HepG2 (cell line): Measurements from ENCODE around the gene COLGALT1. TPM values are rescaled to one million over a fixed set of nuclear protein-coding genes. Genes with fewer than 3 reads are reported as not detected.

Experiments used
- CCDC6 ChIP-seq: sonication (generic); formaldehyde crosslinking; IDR thresholded peaks from 2 replicates; pipeline ENCODE4 v1.8.1; 2022; ENCODE audit warnings: mild to moderate bottlenecking, missing genetic modification reagents, moderate library complexity
- DPF2 ChIP-seq: sonication (generic); formaldehyde crosslinking; IDR thresholded peaks from 2 replicates; pipeline ENCODE4 v1.4.0; 2020; ENCODE audit warnings: mild to moderate bottlenecking, low read depth, missing genetic modification reagents, borderline replicate concordance
- EZH2 ChIP-seq: conservative IDR thresholded peaks from 2 replicates; pipeline ENCODE4 v1.6.1; 2012; ENCODE audit warnings: mild to moderate bottlenecking, low read depth, low read length, moderate library complexity
- FOXK2 ChIP-seq: fragments of 450-650 bp; IDR thresholded peaks from 2 replicates; pipeline ENCODE4 v1.6.1; 2016
- GABPA ChIP-seq, 2 experiments: IDR thresholded peaks; 2 replicates each; pipeline ENCODE4 v1.6.1; 2011 to 2016; ENCODE audit warnings: low read depth in 2 of 2, low read length in 1 of 2, missing biosample characterization in 1 of 2, missing genetic modification characterization in 1 of 2
- HOXA9 ChIP-seq: sonication (generic); formaldehyde crosslinking; IDR thresholded peaks from 2 replicates; pipeline ENCODE4 v1.8.1; 2022; ENCODE audit warnings: missing genetic modification reagents, mild to moderate bottlenecking, moderate library complexity, borderline replicate concordance
- RAD21 ChIP-seq: fragments of 450-650 bp; formaldehyde crosslinking; IDR thresholded peaks from 2 replicates; pipeline ENCODE4 v1.5.0; 2020; ENCODE audit warnings: mild to moderate bottlenecking
- RAD51 ChIP-seq: fragments of 450-650 bp; IDR thresholded peaks from 2 replicates; pipeline ENCODE4 v1.6.1; 2016; ENCODE audit warnings: borderline replicate concordance
- RFXAP ChIP-seq: sonication (generic); formaldehyde crosslinking; IDR thresholded peaks from 2 replicates; pipeline ENCODE4 v1.4.0; 2020; ENCODE audit warnings: missing genetic modification reagents, borderline replicate concordance
- SMYD3 ChIP-seq: sonication (generic); formaldehyde crosslinking; IDR thresholded peaks from 2 replicates; pipeline ENCODE4 v1.8.1; 2023; ENCODE audit warnings: mild to moderate bottlenecking, missing genetic modification reagents
- ZNF556 ChIP-seq: sonication (generic); formaldehyde crosslinking; IDR thresholded peaks from 2 replicates; pipeline ENCODE4 v1.4.0; 2020; ENCODE audit warnings: mild to moderate bottlenecking, missing genetic modification reagents, borderline replicate concordance
- ZNF678 ChIP-seq: sonication (generic); formaldehyde crosslinking; IDR thresholded peaks from 2 replicates; pipeline ENCODE4 v1.4.0; 2020; ENCODE audit warnings: mild to moderate bottlenecking, missing genetic modification reagents
- ZNF747 ChIP-seq: sonication (generic); formaldehyde crosslinking; IDR thresholded peaks from 2 replicates; pipeline ENCODE4 v1.8.1; 2023; ENCODE audit warnings: missing genetic modification reagents, mild to moderate bottlenecking, borderline replicate concordance
- polyA plus RNA-seq, 8 experiments: library from polyadenylated mRNA; depleted of rRNA in 3 of 8; stranded (reverse) in 7 of 8; unstranded in 1 of 8; fragments of >200 nt; fragmentation: Illumina TruSeq in 4 of 8; extraction: Trizol in 4 of 8; gene quantifications; 2 replicates each; pipeline versions ENCODE4 v1.2.1 to v1.2.3, GENCODE V29; 2011 to 2016; ENCODE audit warnings: low read depth in 4 of 8, missing spikeins in 1 of 8, mixed read lengths in 1 of 8; ENCODE audit not compliant: insufficient read depth in 1 of 8
- total RNA-seq, 5 experiments: library from RNA; depleted of rRNA; stranded (reverse); fragments of >200 nt; fragmentation: Illumina TruSeq; extraction: Trizol; gene quantifications; 2 replicates each; pipeline ENCODE4 v1.2.3, GENCODE V29; 2016; ENCODE audit warnings: low read depth in 1 of 5
- TF ChIP-seq, protein P1 (sequence below): IDR thresholded peaks from 2 replicates; pipeline ENCODE4 v1.6.1; 2016; ENCODE audit warnings: low read depth
- TF ChIP-seq, protein P2 (sequence below): sonication (generic); formaldehyde crosslinking; IDR thresholded peaks from 2 replicates; pipeline ENCODE4 v1.5.0; 2020; ENCODE audit warnings: mild to moderate bottlenecking, missing genetic modification reagents
- TF ChIP-seq, protein P3 (sequence below): IDR thresholded peaks from 2 replicates; pipeline ENCODE4 v1.6.1; 2012; ENCODE audit warnings: inconsistent platforms
- TF ChIP-seq, protein P4 (sequence below): sonication (generic); formaldehyde crosslinking; IDR thresholded peaks from 2 replicates; pipeline ENCODE4 v1.9.0; 2021; ENCODE audit warnings: missing genetic modification reagents, borderline replicate concordance
- TF ChIP-seq, protein P5 (sequence below): sonication (generic); formaldehyde crosslinking; IDR thresholded peaks from 2 replicates; pipeline ENCODE4 v1.4.0; 2020; ENCODE audit warnings: mild to moderate bottlenecking, missing genetic modification reagents, borderline replicate concordance

Gene COLGALT1
- total and polyA plus RNA-seq, 2 of the 13 experiments (the other 11 are each of a cell fraction or from before 2014, with no cell fraction given): 58.0 to 211 TPM

DNA sequence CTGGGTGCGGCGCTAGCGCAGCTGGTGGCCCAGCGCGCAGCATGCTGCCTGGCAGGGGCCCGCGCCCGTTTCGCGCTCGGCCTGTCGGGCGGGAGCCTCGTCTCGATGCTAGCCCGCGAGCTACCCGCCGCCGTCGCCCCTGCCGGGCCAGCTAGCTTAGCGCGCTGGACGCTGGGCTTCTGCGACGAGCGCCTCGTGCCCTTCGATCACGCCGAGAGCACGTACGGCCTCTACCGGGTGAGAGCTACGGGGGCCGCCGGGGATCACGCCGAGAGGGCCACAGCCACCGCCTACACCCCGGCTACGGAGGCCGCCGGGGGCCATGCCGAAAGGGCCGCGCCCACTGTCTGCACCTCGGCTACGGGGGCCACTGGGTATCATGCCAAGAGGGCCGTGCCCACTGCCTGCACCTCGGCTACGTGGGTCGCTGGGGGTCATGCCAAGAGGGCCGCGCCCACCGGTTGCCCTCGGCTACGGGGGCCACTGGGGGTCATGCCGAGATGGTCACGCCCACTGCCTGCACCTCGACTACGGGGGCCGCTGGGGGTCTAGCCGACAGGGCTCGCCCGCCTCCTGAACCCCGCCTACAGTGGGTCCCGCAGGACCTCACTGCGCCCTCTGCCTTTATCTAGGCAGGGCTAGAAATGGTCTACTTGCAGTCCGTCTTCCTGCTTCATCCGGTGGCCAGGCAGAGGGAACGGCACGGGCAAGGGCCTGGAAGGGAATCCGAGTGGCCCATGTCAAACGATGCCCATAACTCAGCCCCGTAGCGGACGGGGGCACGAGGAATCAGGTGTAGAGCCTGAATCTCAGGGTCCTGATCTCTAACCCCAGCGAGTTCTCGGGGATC lies 43.5 kb upstream of the COLGALT1 start (continued):
- TF ChIP-seq, protein P1, sequence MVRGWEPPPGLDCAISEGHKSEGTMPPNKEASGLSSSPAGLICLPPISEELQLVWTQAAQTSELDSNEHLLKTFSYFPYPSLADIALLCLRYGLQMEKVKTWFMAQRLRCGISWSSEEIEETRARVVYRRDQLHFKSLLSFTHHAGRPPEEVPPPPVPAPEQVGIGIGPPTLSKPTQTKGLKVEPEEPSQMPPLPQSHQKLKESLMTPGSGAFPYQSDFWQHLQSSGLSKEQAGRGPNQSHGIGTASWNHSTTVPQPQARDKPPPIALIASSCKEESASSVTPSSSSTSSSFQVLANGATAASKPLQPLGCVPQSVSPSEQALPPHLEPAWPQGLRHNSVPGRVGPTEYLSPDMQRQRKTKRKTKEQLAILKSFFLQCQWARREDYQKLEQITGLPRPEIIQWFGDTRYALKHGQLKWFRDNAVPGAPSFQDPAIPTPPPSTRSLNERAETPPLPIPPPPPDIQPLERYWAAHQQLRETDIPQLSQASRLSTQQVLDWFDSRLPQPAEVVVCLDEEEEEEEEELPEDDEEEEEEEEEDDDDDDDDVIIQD (CRISPR knock-in tag): 0 out of 2 replicates have a peak, but pooled peaks have one; percentile 33
- TF ChIP-seq SMYD3 (peak; percentile 51; the same call in 1 of the 2 replicates), GABPA (IDR thresholded peaks at IDR 0.05; ENCODE audit: low read depth, low read length) (no peak), GABPA (CRISPR knock-in tag; IDR thresholded peaks at IDR 0.05; ENCODE audit: low read depth) (peak; percentile 51), ZNF678 (peak; percentile 90), EZH2 (no peak), ZNF556 (CRISPR knock-in tag) (peak; percentile 99), RAD21 (CRISPR knock-in tag) (peak; percentile 25), ZNF747 (peak; percentile 90), HOXA9 (0 out of 2 replicates have a peak, but pooled peaks have one; percentile 83), RFXAP (CRISPR knock-in tag) (peak; percentile 30; the same call in 1 of the 2 replicates), RAD51 (no peak), FOXK2 (no peak), CCDC6 (peak; percentile 89; the same call in 1 of the 2 replicates), DPF2 (CRISPR knock-in tag) (peak; percentile 48; the same call in 1 of the 2 replicates)
- TF ChIP-seq, protein P2, sequence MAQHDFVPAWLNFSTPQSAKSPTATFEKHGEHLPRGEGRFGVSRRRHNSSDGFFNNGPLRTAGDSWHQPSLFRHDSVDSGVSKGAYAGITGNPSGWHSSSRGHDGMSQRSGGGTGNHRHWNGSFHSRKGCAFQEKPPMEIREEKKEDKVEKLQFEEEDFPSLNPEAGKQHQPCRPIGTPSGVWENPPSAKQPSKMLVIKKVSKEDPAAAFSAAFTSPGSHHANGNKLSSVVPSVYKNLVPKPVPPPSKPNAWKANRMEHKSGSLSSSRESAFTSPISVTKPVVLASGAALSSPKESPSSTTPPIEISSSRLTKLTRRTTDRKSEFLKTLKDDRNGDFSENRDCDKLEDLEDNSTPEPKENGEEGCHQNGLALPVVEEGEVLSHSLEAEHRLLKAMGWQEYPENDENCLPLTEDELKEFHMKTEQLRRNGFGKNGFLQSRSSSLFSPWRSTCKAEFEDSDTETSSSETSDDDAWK (CRISPR knock-in tag): no peak
- TF ChIP-seq, protein P3, sequence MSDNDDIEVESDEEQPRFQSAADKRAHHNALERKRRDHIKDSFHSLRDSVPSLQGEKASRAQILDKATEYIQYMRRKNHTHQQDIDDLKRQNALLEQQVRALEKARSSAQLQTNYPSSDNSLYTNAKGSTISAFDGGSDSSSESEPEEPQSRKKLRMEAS: peak; percentile 98
- TF ChIP-seq, protein P4, sequence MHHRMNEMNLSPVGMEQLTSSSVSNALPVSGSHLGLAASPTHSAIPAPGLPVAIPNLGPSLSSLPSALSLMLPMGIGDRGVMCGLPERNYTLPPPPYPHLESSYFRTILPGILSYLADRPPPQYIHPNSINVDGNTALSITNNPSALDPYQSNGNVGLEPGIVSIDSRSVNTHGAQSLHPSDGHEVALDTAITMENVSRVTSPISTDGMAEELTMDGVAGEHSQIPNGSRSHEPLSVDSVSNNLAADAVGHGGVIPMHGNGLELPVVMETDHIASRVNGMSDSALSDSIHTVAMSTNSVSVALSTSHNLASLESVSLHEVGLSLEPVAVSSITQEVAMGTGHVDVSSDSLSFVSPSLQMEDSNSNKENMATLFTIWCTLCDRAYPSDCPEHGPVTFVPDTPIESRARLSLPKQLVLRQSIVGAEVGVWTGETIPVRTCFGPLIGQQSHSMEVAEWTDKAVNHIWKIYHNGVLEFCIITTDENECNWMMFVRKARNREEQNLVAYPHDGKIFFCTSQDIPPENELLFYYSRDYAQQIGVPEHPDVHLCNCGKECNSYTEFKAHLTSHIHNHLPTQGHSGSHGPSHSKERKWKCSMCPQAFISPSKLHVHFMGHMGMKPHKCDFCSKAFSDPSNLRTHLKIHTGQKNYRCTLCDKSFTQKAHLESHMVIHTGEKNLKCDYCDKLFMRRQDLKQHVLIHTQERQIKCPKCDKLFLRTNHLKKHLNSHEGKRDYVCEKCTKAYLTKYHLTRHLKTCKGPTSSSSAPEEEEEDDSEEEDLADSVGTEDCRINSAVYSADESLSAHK (CRISPR knock-in tag): 0 out of 2 replicates have a peak, but pooled peaks have one; percentile 74
- TF ChIP-seq, protein P5, sequence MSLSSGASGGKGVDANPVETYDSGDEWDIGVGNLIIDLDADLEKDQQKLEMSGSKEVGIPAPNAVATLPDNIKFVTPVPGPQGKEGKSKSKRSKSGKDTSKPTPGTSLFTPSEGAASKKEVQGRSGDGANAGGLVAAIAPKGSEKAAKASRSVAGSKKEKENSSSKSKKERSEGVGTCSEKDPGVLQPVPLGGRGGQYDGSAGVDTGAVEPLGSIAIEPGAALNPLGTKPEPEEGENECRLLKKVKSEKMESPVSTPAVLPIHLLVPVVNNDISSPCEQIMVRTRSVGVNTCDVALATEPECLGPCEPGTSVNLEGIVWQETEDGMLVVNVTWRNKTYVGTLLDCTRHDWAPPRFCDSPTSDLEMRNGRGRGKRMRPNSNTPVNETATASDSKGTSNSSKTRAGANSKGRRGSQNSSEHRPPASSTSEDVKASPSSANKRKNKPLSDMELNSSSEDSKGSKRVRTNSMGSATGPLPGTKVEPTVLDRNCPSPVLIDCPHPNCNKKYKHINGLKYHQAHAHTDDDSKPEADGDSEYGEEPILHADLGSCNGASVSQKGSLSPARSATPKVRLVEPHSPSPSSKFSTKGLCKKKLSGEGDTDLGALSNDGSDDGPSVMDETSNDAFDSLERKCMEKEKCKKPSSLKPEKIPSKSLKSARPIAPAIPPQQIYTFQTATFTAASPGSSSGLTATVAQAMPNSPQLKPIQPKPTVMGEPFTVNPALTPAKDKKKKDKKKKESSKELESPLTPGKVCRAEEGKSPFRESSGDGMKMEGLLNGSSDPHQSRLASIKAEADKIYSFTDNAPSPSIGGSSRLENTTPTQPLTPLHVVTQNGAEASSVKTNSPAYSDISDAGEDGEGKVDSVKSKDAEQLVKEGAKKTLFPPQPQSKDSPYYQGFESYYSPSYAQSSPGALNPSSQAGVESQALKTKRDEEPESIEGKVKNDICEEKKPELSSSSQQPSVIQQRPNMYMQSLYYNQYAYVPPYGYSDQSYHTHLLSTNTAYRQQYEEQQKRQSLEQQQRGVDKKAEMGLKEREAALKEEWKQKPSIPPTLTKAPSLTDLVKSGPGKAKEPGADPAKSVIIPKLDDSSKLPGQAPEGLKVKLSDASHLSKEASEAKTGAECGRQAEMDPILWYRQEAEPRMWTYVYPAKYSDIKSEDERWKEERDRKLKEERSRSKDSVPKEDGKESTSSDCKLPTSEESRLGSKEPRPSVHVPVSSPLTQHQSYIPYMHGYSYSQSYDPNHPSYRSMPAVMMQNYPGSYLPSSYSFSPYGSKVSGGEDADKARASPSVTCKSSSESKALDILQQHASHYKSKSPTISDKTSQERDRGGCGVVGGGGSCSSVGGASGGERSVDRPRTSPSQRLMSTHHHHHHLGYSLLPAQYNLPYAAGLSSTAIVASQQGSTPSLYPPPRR (CRISPR knock-in tag): peak; percentile 84
